Measurements from ENCODE around the gene NPC1.

DNA sequence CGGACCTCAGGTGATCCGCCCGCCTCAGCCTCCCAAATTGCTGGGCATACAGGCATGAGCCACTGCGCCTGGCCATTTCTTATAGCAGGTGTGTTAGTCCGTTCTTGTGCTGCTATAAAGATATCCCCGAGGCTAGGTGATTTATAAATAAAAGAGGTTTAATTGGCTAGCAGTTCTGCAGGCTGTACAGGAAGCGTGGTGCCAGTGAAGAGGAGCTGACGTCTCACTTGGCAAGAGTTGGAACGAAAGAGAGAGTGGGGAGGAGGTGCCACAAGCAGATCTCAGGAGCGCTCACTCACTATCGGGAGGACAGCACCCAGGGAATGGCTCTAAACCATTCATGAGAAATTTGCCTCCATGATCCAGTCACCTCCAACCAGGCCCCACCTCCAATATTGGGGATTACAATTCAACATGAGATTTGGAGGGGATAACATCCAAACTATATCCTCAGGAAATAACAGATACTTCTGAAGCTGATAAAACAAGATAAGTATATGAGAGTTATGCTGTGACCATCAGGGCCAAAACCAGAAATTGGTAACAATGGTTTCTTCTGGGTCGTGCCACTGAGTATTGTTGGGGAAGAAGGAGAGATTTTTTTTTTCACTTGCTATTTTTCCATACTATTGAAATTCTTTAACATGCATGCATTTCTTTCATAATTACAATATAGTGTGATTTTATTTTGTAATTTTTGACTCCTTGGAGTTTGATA lies 90.4 kb downstream of the NPC1 start:
- TF ChIP-seq, protein P1, sequence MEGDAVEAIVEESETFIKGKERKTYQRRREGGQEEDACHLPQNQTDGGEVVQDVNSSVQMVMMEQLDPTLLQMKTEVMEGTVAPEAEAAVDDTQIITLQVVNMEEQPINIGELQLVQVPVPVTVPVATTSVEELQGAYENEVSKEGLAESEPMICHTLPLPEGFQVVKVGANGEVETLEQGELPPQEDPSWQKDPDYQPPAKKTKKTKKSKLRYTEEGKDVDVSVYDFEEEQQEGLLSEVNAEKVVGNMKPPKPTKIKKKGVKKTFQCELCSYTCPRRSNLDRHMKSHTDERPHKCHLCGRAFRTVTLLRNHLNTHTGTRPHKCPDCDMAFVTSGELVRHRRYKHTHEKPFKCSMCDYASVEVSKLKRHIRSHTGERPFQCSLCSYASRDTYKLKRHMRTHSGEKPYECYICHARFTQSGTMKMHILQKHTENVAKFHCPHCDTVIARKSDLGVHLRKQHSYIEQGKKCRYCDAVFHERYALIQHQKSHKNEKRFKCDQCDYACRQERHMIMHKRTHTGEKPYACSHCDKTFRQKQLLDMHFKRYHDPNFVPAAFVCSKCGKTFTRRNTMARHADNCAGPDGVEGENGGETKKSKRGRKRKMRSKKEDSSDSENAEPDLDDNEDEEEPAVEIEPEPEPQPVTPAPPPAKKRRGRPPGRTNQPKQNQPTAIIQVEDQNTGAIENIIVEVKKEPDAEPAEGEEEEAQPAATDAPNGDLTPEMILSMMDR (IDR thresholded peaks at IDR 0.05) = no peak
- TF ChIP-seq POLR2A (IDR thresholded peaks at IDR 0.05) = no peak

All from ovary (tissue), 3 donors.